Uterus (tissue), 2 donors: ENCODE measurements around the gene WWOX.

ENCODE experiments used
- POLR2A ChIP-seq, 2 donors: fragments of 450-650 bp; IDR thresholded peaks; one replicate each; pipeline ENCODE4 v1.6.1; 2016; ENCODE audit warnings: antibody characterized with exemption in 2 of 2, mild to moderate bottlenecking in 1 of 2, moderate library complexity in 1 of 2
- TF ChIP-seq, protein P1 (sequence below), 4 experiments: fragments of 200-600 bp in 2 of 4; fragments of 450-650 bp in 2 of 4; sonication (generic) in 2 of 4; IDR thresholded peaks; one replicate each; pipeline ENCODE4 v1.5.1; 2016 to 2019; ENCODE audit warnings: antibody characterized with exemption in 4 of 4, mild to moderate bottlenecking in 2 of 4, moderate library complexity in 1 of 4

DNA sequence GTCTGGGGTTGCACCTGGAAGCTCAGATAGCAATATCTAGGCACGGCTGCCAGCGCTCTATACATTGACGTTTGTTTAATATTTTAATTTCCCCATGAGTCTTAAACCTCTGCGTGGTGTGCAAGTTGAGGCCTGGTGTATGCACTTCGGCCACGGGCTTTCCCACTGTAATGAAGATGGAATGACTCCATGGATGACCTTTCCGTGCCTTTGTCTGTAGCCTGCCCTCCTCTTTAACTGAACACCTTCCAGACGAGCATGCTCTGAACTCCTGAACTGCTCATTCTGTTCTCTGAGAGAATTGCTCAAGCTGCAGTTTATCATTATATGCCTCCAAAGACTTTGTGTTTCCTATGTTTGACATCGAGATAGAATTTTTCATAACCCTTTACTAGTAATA, 438.8 kb downstream of the WWOX start:
- TF ChIP-seq, protein P1, sequence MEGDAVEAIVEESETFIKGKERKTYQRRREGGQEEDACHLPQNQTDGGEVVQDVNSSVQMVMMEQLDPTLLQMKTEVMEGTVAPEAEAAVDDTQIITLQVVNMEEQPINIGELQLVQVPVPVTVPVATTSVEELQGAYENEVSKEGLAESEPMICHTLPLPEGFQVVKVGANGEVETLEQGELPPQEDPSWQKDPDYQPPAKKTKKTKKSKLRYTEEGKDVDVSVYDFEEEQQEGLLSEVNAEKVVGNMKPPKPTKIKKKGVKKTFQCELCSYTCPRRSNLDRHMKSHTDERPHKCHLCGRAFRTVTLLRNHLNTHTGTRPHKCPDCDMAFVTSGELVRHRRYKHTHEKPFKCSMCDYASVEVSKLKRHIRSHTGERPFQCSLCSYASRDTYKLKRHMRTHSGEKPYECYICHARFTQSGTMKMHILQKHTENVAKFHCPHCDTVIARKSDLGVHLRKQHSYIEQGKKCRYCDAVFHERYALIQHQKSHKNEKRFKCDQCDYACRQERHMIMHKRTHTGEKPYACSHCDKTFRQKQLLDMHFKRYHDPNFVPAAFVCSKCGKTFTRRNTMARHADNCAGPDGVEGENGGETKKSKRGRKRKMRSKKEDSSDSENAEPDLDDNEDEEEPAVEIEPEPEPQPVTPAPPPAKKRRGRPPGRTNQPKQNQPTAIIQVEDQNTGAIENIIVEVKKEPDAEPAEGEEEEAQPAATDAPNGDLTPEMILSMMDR (IDR thresholded peaks at IDR 0.05), result no peak
- TF ChIP-seq POLR2A (IDR thresholded peaks at IDR 0.05), result no peak
